ENCODE results near the gene TNNI3. TPM values are rescaled to one million over a fixed set of nuclear protein-coding genes. Genes with fewer than 3 reads are reported as not detected.
"Not testable (repeated sequence)": the region's sequence is repeated elsewhere in the genome, so short reads cannot be mapped to it uniquely, and the experiment has no call there.

The TNNI3 gene
- polyA plus RNA-seq (ENCODE audit: low read depth in 6 of 6): not detected

DNA sequence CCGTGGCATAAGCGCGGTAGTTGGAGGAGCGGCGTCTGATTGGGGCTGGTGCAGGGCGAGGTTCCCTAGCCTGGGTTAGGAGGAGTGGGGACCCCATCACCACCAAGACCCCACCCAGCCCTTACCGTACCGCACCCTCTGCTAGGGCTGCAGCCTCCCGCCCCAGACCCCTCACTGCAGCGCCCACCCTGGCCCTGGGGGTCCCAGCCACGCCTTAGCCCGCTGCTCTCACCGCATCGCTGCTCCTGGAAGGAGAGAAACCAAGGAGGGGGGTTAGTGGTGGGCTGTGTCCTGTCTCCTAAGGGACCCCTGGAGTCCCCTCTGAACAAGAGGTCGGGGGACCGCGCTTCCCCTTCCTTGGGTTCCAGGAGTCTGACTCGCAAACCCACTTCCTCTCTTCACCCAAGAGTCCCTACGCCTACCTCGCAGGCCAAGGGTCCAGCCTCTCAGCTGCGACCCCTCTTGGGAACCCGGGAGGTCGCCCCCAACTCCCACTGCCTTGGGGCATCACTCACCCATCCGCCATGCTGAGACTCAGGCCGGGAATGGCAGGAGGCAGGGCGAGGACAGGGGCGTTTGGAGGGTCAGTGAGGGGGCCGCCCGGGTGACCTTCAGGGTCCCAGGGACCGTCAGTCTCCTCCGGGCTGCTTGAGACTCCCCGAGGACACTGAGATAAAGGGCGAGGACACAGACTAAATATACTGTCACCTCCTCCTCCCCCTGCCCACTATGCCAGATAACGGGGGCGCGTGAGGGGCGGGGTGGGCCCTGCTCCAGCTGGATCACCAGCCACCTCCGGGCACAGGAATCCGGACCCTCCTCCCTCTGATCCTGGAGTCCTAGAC is at the start of gene TNNI3:
Gene TNNI3, minus strand, starts transcription at position 669 of the 845 bp plus-strand sequence. Its CDS starts 143 bp downstream, at position 526.
- H3K4me3 Mint-ChIP-seq: peak within 1 kb of the TSS in 4 of 8 donors; percentile 35 to 77 (median 50)

GRCh38 chr19:55206664-55207500 is 49.4 kb upstream of the TNNI3 start:
- peaks cover 0 to 6% (median 4%) of the 10 kb centered on the region in 3 donors for H3K4me1 Mint-ChIP-seq

More for the DNA sequence above, at the start of gene TNNI3:
- Mint-ChIP-seq H3K27ac (peak within 1 kb of the TSS in 1 of 6 donors; percentile 61), H3K4me1 (peaks cover 13 to 38% (median 29%) of the 10 kb centered on the region in 3 donors), H3K9me3 (peaks cover 7 to 18% (median 10%) of the 10 kb centered on the region in 7 donors), H3K27me3 (peaks cover 29 to 74% (median 56%) of the 10 kb centered on the region in 3 donors), H3K36me3 (peaks cover 0 to 36% of the 10 kb centered on the region in 2 donors)
- DNase-seq: no peak
- no peak for ATAC-seq (ENCODE audit: low read depth in 2 of 2)

GRCh38 chr19:55202199-55202598 is 44.7 kb upstream of the TNNI3 start:
- H3K9me3 Mint-ChIP-seq, H3K27ac Mint-ChIP-seq, H3K4me3 Mint-ChIP-seq, DNase-seq, H3K36me3 Mint-ChIP-seq, H3K4me1 Mint-ChIP-seq: not testable (repeated sequence)
- ATAC-seq (ENCODE audit: low read depth in 2 of 2): peak in 1 of 2 donors; percentile 30
- H3K27me3 Mint-ChIP-seq: peaks cover 33 to 66% (median 64%) of the 10 kb centered on the region in 3 donors

More at GRCh38 chr19:55206664-55207500, 49.4 kb upstream of the TNNI3 start:
- Mint-ChIP-seq H3K9me3 (peaks cover 0 to 4% (median 0%) of the 10 kb centered on the region in 7 donors), H3K27ac (peak overlapping the region in 1 of 6 donors; percentile 39), H3K4me3 (no peak overlapping the region), H3K36me3 (peaks cover 0 to under 1% of the 10 kb centered on the region in 2 donors), H3K27me3 (peaks cover 16 to 58% (median 52%) of the 10 kb centered on the region in 3 donors)
- no peak for DNase-seq
- ATAC-seq (ENCODE audit: low read depth in 2 of 2): no peak

DNA sequence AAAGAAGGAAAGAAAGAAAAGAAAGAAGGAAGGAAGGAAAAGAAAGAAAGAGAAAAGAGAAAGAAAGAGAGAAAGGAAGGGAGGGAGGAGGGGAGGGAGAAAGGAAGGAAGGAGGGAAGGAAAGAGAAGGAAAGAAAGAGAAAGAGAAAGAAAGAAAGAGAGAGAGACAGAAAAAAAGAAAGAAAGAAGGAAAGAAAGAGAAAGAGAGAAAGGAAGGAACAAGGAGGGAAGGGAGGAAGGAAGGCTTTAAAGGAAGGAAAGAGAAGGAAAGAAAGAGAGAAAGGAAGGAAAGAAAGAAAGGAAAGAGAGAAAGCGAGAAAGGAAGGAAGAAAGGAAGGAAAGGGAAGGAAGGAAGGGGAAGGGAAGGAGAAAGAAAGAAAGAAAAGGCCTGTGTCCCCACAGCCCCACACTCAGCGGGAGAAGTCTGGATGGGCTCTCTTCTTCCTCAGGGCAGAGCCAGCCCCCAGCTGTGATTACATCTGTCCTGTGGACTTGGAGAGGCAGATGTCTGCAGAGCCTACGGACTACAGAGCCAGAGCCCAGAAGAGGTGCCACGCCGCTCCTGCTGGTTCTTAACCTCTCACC is 42.2 kb upstream of the TNNI3 start:
- Mint-ChIP-seq H3K27ac (no peak overlapping the region), H3K4me1 (peaks cover 0 to 8% (median 2%) of the 10 kb centered on the region in 3 donors), H3K27me3 (peaks cover 31 to 57% (median 54%) of the 10 kb centered on the region in 3 donors), H3K36me3 (no peaks in the 10 kb centered on the region), H3K4me3 (no peak overlapping the region), H3K9me3 (peaks cover 0 to 4% (median 0%) of the 10 kb centered on the region in 7 donors)
- DNase-seq: no peak
- no peak for ATAC-seq (ENCODE audit: low read depth in 2 of 2)

- ATAC-seq (ENCODE audit: low read depth in 2 of 2) (no peak), DNase-seq (no peak)
- H3K4me1 Mint-ChIP-seq: peaks cover 0 to 8% (median 2%) of the 10 kb centered on the region in 3 donors
- H3K4me3 Mint-ChIP-seq: no peak overlapping the region
- H3K9me3 Mint-ChIP-seq: peaks cover 0 to 4% (median 0%) of the 10 kb centered on the region in 7 donors
- no peak overlapping the region for H3K27ac Mint-ChIP-seq
- H3K36me3 Mint-ChIP-seq: no peaks in the 10 kb centered on the region
- peaks cover 28 to 52% (median 48%) of the 10 kb centered on the region in 3 donors for H3K27me3 Mint-ChIP-seq
Observed at GRCh38 chr19:55198651-55199050, 41.1 kb upstream of the TNNI3 start.

DNA sequence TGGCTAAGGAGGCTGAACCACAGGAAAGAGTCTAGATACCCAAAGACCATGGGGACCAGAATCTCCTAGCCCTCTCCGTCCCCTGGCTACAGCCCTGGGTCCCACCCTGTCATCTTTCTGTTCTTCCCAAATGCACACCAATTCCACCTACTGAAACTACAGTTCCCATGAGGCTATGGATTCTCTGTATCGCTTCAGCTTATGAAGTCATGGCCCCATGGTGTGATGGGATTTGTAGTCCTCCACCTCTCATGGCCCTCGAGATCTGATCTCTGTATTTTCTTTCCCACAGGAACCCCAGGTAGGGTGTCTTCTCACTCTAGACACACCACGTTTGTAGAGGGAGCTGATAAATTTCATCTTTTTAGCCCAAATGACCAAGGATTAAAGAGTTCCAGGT is 40.0 kb upstream of the TNNI3 start:
- no peak for DNase-seq
- Mint-ChIP-seq H3K4me1 (peaks cover 0 to 8% (median 2%) of the 10 kb centered on the region in 3 donors), H3K9me3 (peaks cover 0 to 4% (median 0%) of the 10 kb centered on the region in 7 donors), H3K27ac (no peak overlapping the region), H3K27me3 (peaks cover 32 to 50% (median 45%) of the 10 kb centered on the region in 3 donors), H3K36me3 (no peaks in the 10 kb centered on the region), H3K4me3 (no peak overlapping the region)
- ATAC-seq (ENCODE audit: low read depth in 2 of 2): no peak

- ATAC-seq (ENCODE audit: low read depth in 2 of 2) (no peak), DNase-seq (no peak)
- Mint-ChIP-seq H3K4me3 (peak overlapping the region in 1 of 8 donors; percentile 50), H3K4me1 (peaks cover 0 to 5% (median 2%) of the 10 kb centered on the region in 3 donors), H3K36me3 (no peaks in the 10 kb centered on the region), H3K27me3 (peaks cover 28 to 49% (median 45%) of the 10 kb centered on the region in 3 donors), H3K27ac (no peak overlapping the region), H3K9me3 (peaks cover 0 to 4% (median 0%) of the 10 kb centered on the region in 7 donors)
Observed at GRCh38 chr19:55196803-55197202, 39.3 kb upstream of the TNNI3 start.

GRCh38 chr19:55193481-55193880 is 35.9 kb upstream of the TNNI3 start:
- Mint-ChIP-seq H3K27me3 (peaks cover 13 to 41% (median 30%) of the 10 kb centered on the region in 3 donors), H3K4me1 (peaks cover 2 to 7% (median 5%) of the 10 kb centered on the region in 3 donors), H3K27ac (no peak overlapping the region), H3K4me3 (no peak overlapping the region), H3K36me3 (no peaks in the 10 kb centered on the region), H3K9me3 (peaks cover 0 to 4% (median 0%) of the 10 kb centered on the region in 7 donors)
- ATAC-seq (ENCODE audit: low read depth in 2 of 2): no peak
- no peak for DNase-seq

- no peak overlapping the region for H3K4me3 Mint-ChIP-seq
- peaks cover 3 to 6% (median 4%) of the 10 kb centered on the region in 3 donors for H3K4me1 Mint-ChIP-seq
- H3K27me3 Mint-ChIP-seq: peaks cover 8 to 46% (median 32%) of the 10 kb centered on the region in 3 donors
- H3K27ac Mint-ChIP-seq: no peak overlapping the region
- ATAC-seq (ENCODE audit: low read depth in 2 of 2): no peak
- peaks cover 0 to 2% (median 0%) of the 10 kb centered on the region in 7 donors for H3K9me3 Mint-ChIP-seq
- no peak for DNase-seq
- no peaks in the 10 kb centered on the region for H3K36me3 Mint-ChIP-seq
Observed at GRCh38 chr19:55189403-55189835, 31.9 kb upstream of the TNNI3 start.

DNA sequence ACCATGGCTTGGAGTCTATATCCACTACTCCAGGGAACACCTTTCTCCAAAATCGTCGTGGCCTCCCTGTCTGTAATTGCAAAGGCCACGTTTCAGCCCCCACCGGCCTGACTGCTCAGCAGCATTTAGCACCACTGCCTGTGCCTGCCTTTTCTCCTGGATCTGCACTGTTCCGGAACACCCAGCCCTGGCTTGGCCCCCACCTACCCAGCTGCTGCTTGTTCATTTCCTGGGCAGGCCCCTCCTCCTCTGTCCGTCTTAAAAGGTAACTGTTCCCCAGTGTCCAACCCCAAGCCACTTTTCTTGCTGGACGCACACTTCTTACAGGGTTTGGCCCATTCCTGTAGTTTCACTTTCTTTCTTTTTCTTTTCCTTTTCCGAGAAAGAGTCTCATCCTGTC is 31.1 kb upstream of the TNNI3 start:
- Mint-ChIP-seq H3K27ac (no peak overlapping the region), H3K4me3 (no peak overlapping the region), H3K36me3 (no peaks in the 10 kb centered on the region), H3K4me1 (peaks cover 3 to 6% (median 4%) of the 10 kb centered on the region in 3 donors), H3K27me3 (peaks cover 11 to 49% (median 39%) of the 10 kb centered on the region in 3 donors), H3K9me3 (peaks cover 0 to 2% (median 0%) of the 10 kb centered on the region in 7 donors)
- no peak for ATAC-seq (ENCODE audit: low read depth in 2 of 2)
- DNase-seq: no peak

DNA sequence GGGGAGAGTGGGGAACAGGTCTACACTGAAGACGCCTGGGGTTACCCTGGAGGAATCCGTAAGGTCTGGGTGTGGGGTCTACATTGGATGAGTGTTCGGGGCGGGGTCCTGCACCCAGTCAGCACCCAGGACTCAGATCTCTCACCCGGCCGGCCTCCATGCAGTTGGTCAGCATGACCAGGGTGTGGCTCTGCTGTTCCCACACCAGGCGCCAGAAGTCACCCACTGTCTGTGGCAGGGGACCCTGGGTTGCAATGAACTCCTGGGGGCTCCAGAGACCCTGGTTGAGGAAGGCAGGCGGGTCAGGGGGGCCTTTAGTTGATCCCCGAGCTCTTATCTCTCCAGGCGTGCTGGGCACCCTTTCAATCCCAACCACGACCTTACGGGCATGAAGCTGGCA is 28.5 kb upstream of the TNNI3 start:
- Mint-ChIP-seq H3K27me3 (peaks cover 14 to 55% (median 47%) of the 10 kb centered on the region in 3 donors), H3K4me1 (peaks cover 3 to 6% (median 5%) of the 10 kb centered on the region in 3 donors), H3K27ac (peak overlapping the region in 2 of 6 donors; percentile 24 to 92), H3K36me3 (no peaks in the 10 kb centered on the region), H3K4me3 (no peak overlapping the region), H3K9me3 (peaks cover 0 to 2% (median 0%) of the 10 kb centered on the region in 7 donors)
- DNase-seq (no peak), ATAC-seq (ENCODE audit: low read depth in 2 of 2) (no peak)

DNA sequence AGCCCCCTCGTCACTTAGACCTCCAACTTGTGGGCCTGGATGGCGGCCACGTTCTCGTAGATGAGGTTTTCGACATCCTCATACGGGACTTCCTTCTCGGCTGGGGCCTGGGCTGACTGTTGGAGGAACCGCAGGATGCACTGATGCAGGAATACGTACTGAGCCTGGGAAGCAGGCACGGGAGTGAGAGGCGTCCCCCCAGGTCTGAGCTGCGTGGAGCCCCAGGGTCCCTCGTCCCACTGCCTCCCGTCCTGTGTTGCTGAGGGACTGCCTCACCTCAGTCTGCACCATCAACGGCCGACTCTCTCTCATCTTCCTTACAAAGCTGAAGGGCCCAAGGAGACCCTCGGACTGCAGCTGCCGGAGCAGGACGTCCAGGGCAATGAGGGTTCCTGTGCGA is 24.2 kb upstream of the TNNI3 start:
- Mint-ChIP-seq H3K4me3 (peak overlapping the region in 3 of 8 donors; percentile 24 to 75 (median 32)), H3K27ac (peak overlapping the region in 4 of 6 donors; percentile 52 to 100 (median 83))

More for the DNA sequence above, 24.2 kb upstream of the TNNI3 start:
- H3K9me3 Mint-ChIP-seq: peaks cover 0 to 6% (median 0%) of the 10 kb centered on the region in 7 donors
- no peak for ATAC-seq (ENCODE audit: low read depth in 2 of 2)
- peaks cover 39 to 90% (median 84%) of the 10 kb centered on the region in 3 donors for H3K27me3 Mint-ChIP-seq
- peaks cover 24 to 29% (median 28%) of the 10 kb centered on the region in 3 donors for H3K4me1 Mint-ChIP-seq
- DNase-seq: no peak
- H3K36me3 Mint-ChIP-seq: no peaks in the 10 kb centered on the region
